ENCODE results near the gene GUCD1. TPM values are rescaled to one million over a fixed set of nuclear protein-coding genes. Genes with fewer than 3 reads are reported as not detected.

GUCD1 gene
- total RNA-seq, 4 donors from 2014 or later = 51.6 to 89.7 (median 74.2) TPM

DNA sequence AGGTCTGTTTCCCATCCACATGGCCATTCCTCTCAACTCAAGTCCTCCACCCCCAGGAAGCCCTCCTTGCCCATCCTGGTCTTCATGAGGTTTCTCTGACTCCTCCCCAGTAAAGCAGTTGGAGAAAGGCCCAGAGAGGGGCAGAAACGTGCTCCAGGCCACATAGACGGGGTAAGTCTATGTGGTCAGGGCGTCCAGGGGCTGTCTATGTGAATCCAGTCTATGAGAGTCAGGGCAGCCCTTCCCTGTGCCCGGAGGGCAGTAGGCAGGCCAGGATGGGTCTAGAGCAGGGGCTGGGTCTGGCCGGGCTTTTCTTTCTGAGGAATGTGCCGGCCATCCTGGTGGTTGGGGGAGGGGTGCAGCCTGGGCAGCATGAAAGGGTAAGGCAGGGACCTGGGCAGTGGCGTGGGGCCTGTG is 11.7 kb downstream of the GUCD1 start:
- TF ChIP-seq, protein P1, sequence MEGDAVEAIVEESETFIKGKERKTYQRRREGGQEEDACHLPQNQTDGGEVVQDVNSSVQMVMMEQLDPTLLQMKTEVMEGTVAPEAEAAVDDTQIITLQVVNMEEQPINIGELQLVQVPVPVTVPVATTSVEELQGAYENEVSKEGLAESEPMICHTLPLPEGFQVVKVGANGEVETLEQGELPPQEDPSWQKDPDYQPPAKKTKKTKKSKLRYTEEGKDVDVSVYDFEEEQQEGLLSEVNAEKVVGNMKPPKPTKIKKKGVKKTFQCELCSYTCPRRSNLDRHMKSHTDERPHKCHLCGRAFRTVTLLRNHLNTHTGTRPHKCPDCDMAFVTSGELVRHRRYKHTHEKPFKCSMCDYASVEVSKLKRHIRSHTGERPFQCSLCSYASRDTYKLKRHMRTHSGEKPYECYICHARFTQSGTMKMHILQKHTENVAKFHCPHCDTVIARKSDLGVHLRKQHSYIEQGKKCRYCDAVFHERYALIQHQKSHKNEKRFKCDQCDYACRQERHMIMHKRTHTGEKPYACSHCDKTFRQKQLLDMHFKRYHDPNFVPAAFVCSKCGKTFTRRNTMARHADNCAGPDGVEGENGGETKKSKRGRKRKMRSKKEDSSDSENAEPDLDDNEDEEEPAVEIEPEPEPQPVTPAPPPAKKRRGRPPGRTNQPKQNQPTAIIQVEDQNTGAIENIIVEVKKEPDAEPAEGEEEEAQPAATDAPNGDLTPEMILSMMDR (IDR thresholded peaks at IDR 0.05) = no peak
- TF ChIP-seq POLR2A (IDR thresholded peaks at IDR 0.05) = no peak
- Histone ChIP-seq H3K4me3 (replicated peaks in 1 of 3) (no peak overlapping the region), H3K36me3 (peaks cover 53 to 62% of the 10 kb centered on the region in 2 donors), H3K4me1 (peaks cover 10 to 15% of the 10 kb centered on the region in 2 donors), H3K9me3 (no peaks in the 10 kb centered on the region), H3K27ac (peak overlapping the region in 1 of 3 donors; percentile 33), H3K27me3 (no peaks in the 10 kb centered on the region)
- intact Hi-C loops (cut with DNase I) = no loop called here
- 91 to 92% methylated on average over 4 to 7 of the region's 7 CpGs for WGBS, 2 donors
- no peak for DNase-seq

DNA sequence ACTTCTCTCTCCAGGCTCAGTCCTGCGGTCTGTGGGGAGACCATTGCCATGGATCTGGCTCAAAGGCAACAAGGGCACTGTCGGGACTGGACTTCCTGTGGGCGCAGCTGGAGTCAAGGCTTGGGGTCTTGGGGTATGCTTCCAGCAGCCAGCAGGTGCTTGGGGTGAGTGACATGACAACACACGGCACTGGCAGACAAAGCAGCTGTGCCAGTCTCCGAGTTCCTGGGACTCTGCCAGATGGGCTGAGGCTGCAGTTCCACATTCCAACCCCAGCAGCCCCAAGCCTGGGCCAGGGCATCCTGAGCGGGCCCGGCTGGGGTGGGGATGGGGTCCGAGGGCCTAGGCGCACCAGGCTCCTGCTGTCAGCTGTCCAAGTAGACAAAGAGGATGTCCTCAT is 12.3 kb downstream of the GUCD1 start:
- peaks cover 47 to 57% of the 10 kb centered on the region in 2 donors for H3K36me3 ChIP-seq
- H3K4me3 ChIP-seq (replicated peaks in 1 of 3) = no peak overlapping the region
- DNase-seq = peak; percentile 35 to 67
- TF ChIP-seq, protein P1 (IDR thresholded peaks at IDR 0.05) = peak in 2 of 6 experiments; percentile 14 to 37
- no peak for TF ChIP-seq POLR2A (IDR thresholded peaks at IDR 0.05)
- no peaks in the 10 kb centered on the region for H3K9me3 ChIP-seq
- H3K27ac ChIP-seq = peak overlapping the region in 1 of 3 donors; percentile 33
- WGBS, 2 donors = 67 to 78% methylated on average over 7 to 9 of the region's 9 CpGs
- peaks cover 10 to 15% of the 10 kb centered on the region in 2 donors for H3K4me1 ChIP-seq
- intact Hi-C loops (cut with DNase I) = no loop called here
- H3K27me3 ChIP-seq = no peaks in the 10 kb centered on the region

DNA sequence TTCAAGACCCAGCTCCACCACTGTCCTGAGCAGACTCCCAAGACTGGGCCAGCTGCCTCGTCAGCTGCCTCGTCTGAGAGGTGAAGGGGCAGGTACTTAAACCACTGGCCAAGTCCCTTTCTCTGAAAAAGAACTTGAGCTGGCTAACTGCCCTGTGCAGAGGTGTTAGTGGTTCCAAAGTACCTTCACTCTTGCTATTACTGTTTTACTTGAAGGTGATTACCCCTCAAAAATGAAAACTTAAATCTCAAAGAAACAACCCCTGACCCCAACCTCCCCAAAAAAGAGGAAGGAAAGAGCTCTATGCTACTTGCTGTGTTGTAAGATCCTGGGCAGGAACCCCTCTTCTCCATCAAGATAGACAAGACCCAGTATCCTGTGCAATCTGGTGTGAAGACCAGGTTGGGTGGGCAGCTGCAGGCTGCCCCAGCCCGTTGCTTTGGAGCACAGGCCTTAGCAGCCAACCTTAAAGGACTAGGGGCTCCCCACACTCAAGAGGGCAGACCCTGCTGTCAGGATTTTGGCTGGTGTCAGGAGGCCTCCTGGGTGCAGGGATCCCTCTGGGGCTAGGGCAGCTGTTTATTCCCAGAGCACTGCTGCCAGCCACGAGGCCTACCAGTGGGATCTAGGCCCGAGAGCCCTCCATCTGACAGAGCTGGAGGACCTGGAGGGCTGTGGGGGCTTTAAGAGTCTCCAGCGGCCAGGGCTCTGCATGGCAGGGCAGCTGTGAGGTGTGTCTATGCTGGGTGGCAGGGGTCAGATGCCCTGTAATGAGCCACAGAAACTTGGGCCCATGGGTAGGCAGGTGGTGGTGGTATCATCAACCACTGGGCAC is 13.0 kb downstream of the GUCD1 start:
- peak; percentile 25 to 34 for DNase-seq
- no peak overlapping the region for H3K27ac ChIP-seq
- peaks cover 40 to 49% of the 10 kb centered on the region in 2 donors for H3K36me3 ChIP-seq
- peaks cover 10 to 15% of the 10 kb centered on the region in 2 donors for H3K4me1 ChIP-seq
- intact Hi-C loops (cut with DNase I) = no loop called here
- TF ChIP-seq, protein P1 (IDR thresholded peaks at IDR 0.05) = no peak
- TF ChIP-seq POLR2A (IDR thresholded peaks at IDR 0.05) = no peak
- no peaks in the 10 kb centered on the region for H3K27me3 ChIP-seq
- WGBS, 2 donors = 75 to 81% methylated on average over 5 to 6 of the region's 6 CpGs
- no peak overlapping the region for H3K4me3 ChIP-seq (replicated peaks in 1 of 3)
- H3K9me3 ChIP-seq = no peaks in the 10 kb centered on the region

DNA sequence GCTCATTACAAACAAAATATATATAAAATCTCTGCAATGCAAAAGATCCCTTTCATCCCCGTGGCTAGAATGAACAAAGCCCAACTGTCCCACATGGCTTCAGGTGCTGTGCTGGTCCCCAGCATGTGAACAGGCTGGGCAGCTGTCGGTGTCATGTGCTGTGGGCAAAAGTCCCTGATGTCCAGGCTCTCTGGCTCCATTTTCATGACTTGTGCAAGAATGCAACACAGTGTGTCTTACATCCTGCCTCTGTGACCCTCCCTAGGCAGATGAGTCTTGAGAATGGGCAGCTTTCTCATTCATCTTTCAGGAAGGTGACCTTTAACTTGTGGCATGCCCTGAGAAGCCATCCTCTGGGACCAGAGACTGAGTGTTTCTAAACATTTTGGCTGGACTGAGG is 14.5 kb downstream of the GUCD1 start:
- no peaks in the 10 kb centered on the region for H3K27me3 ChIP-seq
- TF ChIP-seq, protein P1 (IDR thresholded peaks at IDR 0.05) = no peak
- TF ChIP-seq POLR2A (IDR thresholded peaks at IDR 0.05) = no peak
- intact Hi-C loops (cut with DNase I) = no loop called here
- no peaks in the 10 kb centered on the region for H3K9me3 ChIP-seq
- H3K27ac ChIP-seq = no peak overlapping the region
- no peak for DNase-seq
- H3K4me3 ChIP-seq (replicated peaks in 1 of 3) = no peak overlapping the region
- WGBS, 2 donors = 86 to 94% methylated on average over 2 of the region's 2 CpGs
- peaks cover 34 to 44% of the 10 kb centered on the region in 2 donors for H3K36me3 ChIP-seq
- peaks cover 10 to 15% of the 10 kb centered on the region in 2 donors for H3K4me1 ChIP-seq

DNA sequence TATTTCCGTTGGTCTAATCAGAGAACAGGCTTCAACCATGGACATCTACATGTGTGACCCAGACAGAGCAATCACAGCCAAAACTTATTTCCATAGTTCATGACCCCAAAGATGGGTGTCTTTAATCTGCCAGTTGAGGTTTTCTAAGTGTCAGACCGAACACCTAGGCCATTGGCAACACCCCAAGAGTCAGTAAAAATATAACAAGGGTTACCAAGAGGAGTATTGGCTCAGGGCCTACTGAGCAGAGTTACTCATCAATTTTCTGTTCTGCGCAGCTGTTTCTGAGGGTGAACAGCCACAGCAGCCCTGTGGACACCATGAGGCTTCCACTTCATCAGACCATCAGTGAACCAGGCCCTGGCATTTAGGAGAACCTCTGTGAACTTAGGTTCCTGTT is 18.8 kb downstream of the GUCD1 start:
- H3K4me3 ChIP-seq (replicated peaks in 1 of 3) = no peak overlapping the region
- 68 to 96% methylated on average over 3 of the region's 3 CpGs for WGBS, 2 donors
- DNase-seq = no peak
- no peak for TF ChIP-seq POLR2A (IDR thresholded peaks at IDR 0.05)
- H3K27ac ChIP-seq = no peak overlapping the region
- no peaks in the 10 kb centered on the region for H3K4me1 ChIP-seq
- intact Hi-C loops (cut with DNase I) = no loop called here
- no peaks in the 10 kb centered on the region for H3K9me3 ChIP-seq
- H3K36me3 ChIP-seq = peaks cover 10 to 16% of the 10 kb centered on the region in 2 donors
- no peaks in the 10 kb centered on the region for H3K27me3 ChIP-seq
